Body of pancreas (tissue), 4 donors: ENCODE measurements around the gene TENM4.

Source experiments
- CTCF ChIP-seq, 7 experiments: fragments of 450-650 bp in 4 of 7; fragments of 200-600 bp in 3 of 7; sonication (generic) in 3 of 7; IDR thresholded peaks; one replicate each; pipeline ENCODE4 v1.5.1; 2016 to 2019; ENCODE audit warnings: antibody characterized with exemption in 7 of 7
- POLR2A ChIP-seq, 3 donors: fragments of 450-650 bp; IDR thresholded peaks; one replicate each; pipeline ENCODE4 v1.6.1; 2016; ENCODE audit warnings: antibody characterized with exemption in 3 of 3, mild to moderate bottlenecking in 2 of 3

GRCh38 chr11:79129702-79130101, 311.1 kb downstream of the TENM4 start:
- TF ChIP-seq CTCF (IDR thresholded peaks at IDR 0.05), result no peak
- no peak for TF ChIP-seq POLR2A (IDR thresholded peaks at IDR 0.05)
